Lower leg skin (tissue), 4 donors: ENCODE measurements around the gene KIZ. TPM values are rescaled to one million over a fixed set of nuclear protein-coding genes. Genes with fewer than 3 reads are reported as not detected.

ENCODE experiments used
- DNase-seq, 2 donors: peaks; one replicate each; pipeline ENCODE4 v3.0.0-alpha.2; 2019; ENCODE audit warnings: low spot score in 2 of 2
- H3K4me3 ChIP-seq: fragments of 200-600 bp; sonication (generic); 2 replicates; pipeline ENCODE4 v1.5.1; 2017; ENCODE audit warnings: mild to moderate bottlenecking, low read depth; ENCODE audit not compliant: poor library complexity, severe bottlenecking
- POLR2A ChIP-seq, 2 donors: fragments of 450-650 bp; IDR thresholded peaks; one replicate each; pipeline ENCODE4 v1.6.1; 2016 to 2017; ENCODE audit warnings: antibody characterized with exemption in 2 of 2, mild to moderate bottlenecking in 1 of 2, moderate library complexity in 1 of 2
- WGBS, 2 donors: methylation state at CpG; one replicate each; pipeline ENCODE4 v1.1.5; 2018; 5-methylcytosine and 5-hydroxymethylcytosine counted together
- intact Hi-C: fragments of 100-400 bp; cut with DNase I; formaldehyde crosslinking; loops from one replicate; pipeline ENCODE4 v1.15.0; 2023; ENCODE audit warnings: low total_unique reads
- total RNA-seq, 4 donors: library from RNA; depleted of rRNA; stranded (reverse); fragments of >200 nt; gene quantifications; one replicate each; pipeline ENCODE4 v1.1.0, GENCODE V29; 2016
- TF ChIP-seq, protein P1 (sequence below), 3 donors: fragments of 450-650 bp; IDR thresholded peaks; one replicate each; pipeline ENCODE4 v1.5.1; 2016; ENCODE audit warnings: antibody characterized with exemption in 3 of 3, mild to moderate bottlenecking in 3 of 3, moderate library complexity in 2 of 3

KIZ gene
- total RNA-seq, 4 donors from 2014 or later: 17.8 to 25.0 (median 23.0) TPM

- intact Hi-C loops: no loop called here
- no peak overlapping the region for H3K4me3 ChIP-seq
- 91 to 98% methylated on average over 3 of the region's 3 CpGs for WGBS, 2 donors
- no peak for DNase-seq
- TF ChIP-seq, protein P1, sequence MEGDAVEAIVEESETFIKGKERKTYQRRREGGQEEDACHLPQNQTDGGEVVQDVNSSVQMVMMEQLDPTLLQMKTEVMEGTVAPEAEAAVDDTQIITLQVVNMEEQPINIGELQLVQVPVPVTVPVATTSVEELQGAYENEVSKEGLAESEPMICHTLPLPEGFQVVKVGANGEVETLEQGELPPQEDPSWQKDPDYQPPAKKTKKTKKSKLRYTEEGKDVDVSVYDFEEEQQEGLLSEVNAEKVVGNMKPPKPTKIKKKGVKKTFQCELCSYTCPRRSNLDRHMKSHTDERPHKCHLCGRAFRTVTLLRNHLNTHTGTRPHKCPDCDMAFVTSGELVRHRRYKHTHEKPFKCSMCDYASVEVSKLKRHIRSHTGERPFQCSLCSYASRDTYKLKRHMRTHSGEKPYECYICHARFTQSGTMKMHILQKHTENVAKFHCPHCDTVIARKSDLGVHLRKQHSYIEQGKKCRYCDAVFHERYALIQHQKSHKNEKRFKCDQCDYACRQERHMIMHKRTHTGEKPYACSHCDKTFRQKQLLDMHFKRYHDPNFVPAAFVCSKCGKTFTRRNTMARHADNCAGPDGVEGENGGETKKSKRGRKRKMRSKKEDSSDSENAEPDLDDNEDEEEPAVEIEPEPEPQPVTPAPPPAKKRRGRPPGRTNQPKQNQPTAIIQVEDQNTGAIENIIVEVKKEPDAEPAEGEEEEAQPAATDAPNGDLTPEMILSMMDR (IDR thresholded peaks at IDR 0.05): no peak
- no peak for TF ChIP-seq POLR2A (IDR thresholded peaks at IDR 0.05)
Measured at GRCh38 chr20:21184819-21185218, 58.9 kb downstream of the KIZ start.

DNA sequence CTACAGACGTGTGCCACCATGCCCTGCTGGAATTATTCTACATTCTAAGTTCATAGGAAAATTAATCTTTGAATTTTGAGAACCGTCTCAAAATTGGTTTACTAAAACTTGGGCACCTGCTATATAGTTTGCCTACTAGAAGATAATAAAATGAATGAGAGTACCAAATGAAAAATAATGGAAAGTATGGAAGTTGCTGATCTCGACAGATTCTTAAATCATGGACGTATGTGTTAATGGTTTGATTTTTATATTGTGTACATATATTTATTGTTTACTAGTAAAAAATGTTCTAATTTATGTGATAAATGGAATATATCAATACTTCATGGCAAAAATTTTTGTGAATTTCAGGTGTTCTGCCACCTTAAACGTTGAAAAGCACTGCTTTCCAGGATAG is 60.0 kb downstream of the KIZ start:
- DNase-seq: no peak
- no peak overlapping the region for H3K4me3 ChIP-seq
- intact Hi-C loops: no loop called here
- TF ChIP-seq, protein P1 (IDR thresholded peaks at IDR 0.05): no peak
- TF ChIP-seq POLR2A (IDR thresholded peaks at IDR 0.05): no peak
- WGBS, 2 donors: 94 to 95% methylated on average over 5 of the region's 5 CpGs

DNA sequence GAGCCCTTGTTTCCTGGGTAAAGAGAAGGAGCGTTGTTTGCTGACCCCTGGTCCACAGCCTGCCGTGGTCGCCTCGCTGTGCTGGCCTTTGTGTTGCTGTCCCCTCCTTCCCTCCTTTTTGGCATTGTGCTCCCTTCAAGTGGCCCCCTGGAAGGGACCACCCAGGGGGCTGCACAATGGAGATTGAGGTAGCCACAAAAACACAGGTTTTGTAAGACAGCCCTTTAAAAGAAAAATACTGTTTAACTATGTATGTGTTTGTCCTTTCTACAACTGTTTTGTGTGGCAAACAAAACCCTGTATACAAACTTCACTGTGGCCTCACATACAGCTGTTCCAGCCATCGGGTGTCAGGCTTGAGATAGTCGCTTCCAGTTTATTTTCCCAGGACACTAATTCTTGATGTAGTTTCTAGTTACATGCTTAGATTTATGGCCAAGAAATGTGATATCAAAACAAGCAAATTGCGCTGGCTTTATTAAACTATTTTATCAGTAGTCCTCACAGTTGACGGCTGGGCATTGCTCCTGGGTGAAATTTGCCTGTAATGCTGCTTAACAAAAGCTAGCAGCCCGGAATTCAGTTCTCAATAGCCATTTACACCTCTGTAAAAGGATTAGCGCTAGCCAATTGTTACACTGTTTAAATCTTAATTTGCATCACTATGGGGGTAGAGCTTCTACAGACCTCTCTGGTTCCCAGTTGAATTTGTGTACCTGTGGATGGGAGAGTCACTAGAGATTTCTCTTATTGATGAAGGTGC is 64.1 kb downstream of the KIZ start:
- intact Hi-C loops: no loop called here
- no peak overlapping the region for H3K4me3 ChIP-seq
- 85 to 92% methylated on average over 10 of the region's 10 CpGs for WGBS, 2 donors
- TF ChIP-seq, protein P1 (IDR thresholded peaks at IDR 0.05): no peak
- TF ChIP-seq POLR2A (IDR thresholded peaks at IDR 0.05): no peak
- DNase-seq: no peak

GRCh38 chr20:21190869-21191268 is 65.0 kb downstream of the KIZ start:
- TF ChIP-seq POLR2A (IDR thresholded peaks at IDR 0.05): no peak
- TF ChIP-seq, protein P1 (IDR thresholded peaks at IDR 0.05): no peak
- DNase-seq: no peak
- no peak overlapping the region for H3K4me3 ChIP-seq
- intact Hi-C loops: no loop called here
- WGBS, 2 donors: 77 to 82% methylated on average over 1 of the region's 1 CpG

GRCh38 chr20:21191839-21192238 is 66.0 kb downstream of the KIZ start:
- 58 to 62% methylated on average over 5 of the region's 5 CpGs for WGBS, 2 donors
- H3K4me3 ChIP-seq: no peak overlapping the region
- intact Hi-C loops: no loop called here
- TF ChIP-seq POLR2A (IDR thresholded peaks at IDR 0.05): no peak
- TF ChIP-seq, protein P1 (IDR thresholded peaks at IDR 0.05): no peak
- DNase-seq: no peak

GRCh38 chr20:21202259-21202658 is 76.4 kb downstream of the KIZ start:
- intact Hi-C loops: no loop called here
- WGBS, 2 donors: 85 to 87% methylated on average over 2 of the region's 2 CpGs
- no peak for TF ChIP-seq POLR2A (IDR thresholded peaks at IDR 0.05)
- TF ChIP-seq, protein P1 (IDR thresholded peaks at IDR 0.05): no peak

More at GRCh38 chr20:21202259-21202658, 76.4 kb downstream of the KIZ start:
- H3K4me3 ChIP-seq: no peak overlapping the region
- DNase-seq: no peak
